ENCODE data around the gene SAC3D1. TPM values are rescaled to one million over a fixed set of nuclear protein-coding genes. Genes with fewer than 3 reads are reported as not detected.

The SAC3D1 gene
- total RNA-seq, 6 donors from 2014 or later = 9.1 to 18.9 (median 14.5) TPM

- WGBS, 2 donors = 81 to 100% methylated on average over 1 to 4 of the region's 4 CpGs
- no peak for ATAC-seq (ENCODE audit: low FRiP score in 2 of 2)
These were observed 25.8 kb downstream of the SAC3D1 start for GRCh38 chr11:65066805-65067291.

GRCh38 chr11:65067446-65067845 lies 26.4 kb downstream of the SAC3D1 start:
- H3K36me3 ChIP-seq = no peaks in the 10 kb centered on the region
- DNase-seq (no peak), ATAC-seq (ENCODE audit: low FRiP score in 2 of 2) (no peak)
- H3K9me3 ChIP-seq = no peaks in the 10 kb centered on the region
- H3K4me1 ChIP-seq = no peaks in the 10 kb centered on the region
- 86 to 100% methylated on average over 4 to 9 of the region's 10 CpGs for WGBS, 2 donors
- TF ChIP-seq POLR2AphosphoS5 (IDR thresholded peaks at IDR 0.05) (no peak), CTCF (IDR thresholded peaks at IDR 0.05) (no peak), POLR2A (IDR thresholded peaks at IDR 0.05) (no peak), EP300 (IDR thresholded peaks at IDR 0.05) (no peak)
- H3K27ac ChIP-seq = no peak overlapping the region
- H3K4me3 ChIP-seq = no peak overlapping the region
- H3K27me3 ChIP-seq = no peaks in the 10 kb centered on the region

More at GRCh38 chr11:65066805-65067291, 25.8 kb downstream of the SAC3D1 start:
- H3K27ac ChIP-seq = no peak overlapping the region
- H3K27me3 ChIP-seq = no peaks in the 10 kb centered on the region
- no peak for DNase-seq
- no peak overlapping the region for H3K4me3 ChIP-seq
- H3K9me3 ChIP-seq = no peaks in the 10 kb centered on the region
- no peaks in the 10 kb centered on the region for H3K36me3 ChIP-seq
- TF ChIP-seq EP300 (IDR thresholded peaks at IDR 0.05) (no peak), POLR2A (IDR thresholded peaks at IDR 0.05) (no peak), CTCF (IDR thresholded peaks at IDR 0.05) (no peak), POLR2AphosphoS5 (IDR thresholded peaks at IDR 0.05) (no peak)
- H3K4me1 ChIP-seq = no peaks in the 10 kb centered on the region

- DNase-seq (no peak), ATAC-seq (ENCODE audit: low FRiP score in 2 of 2) (no peak)
- Histone ChIP-seq H3K4me1 (no peaks in the 10 kb centered on the region), H3K27me3 (no peaks in the 10 kb centered on the region), H3K9me3 (no peaks in the 10 kb centered on the region), H3K4me3 (no peak overlapping the region), H3K27ac (no peak overlapping the region), H3K36me3 (no peaks in the 10 kb centered on the region)
- no peak for TF ChIP-seq EP300 (IDR thresholded peaks at IDR 0.05)
- no peak for TF ChIP-seq CTCF (IDR thresholded peaks at IDR 0.05)
- no peak for TF ChIP-seq POLR2AphosphoS5 (IDR thresholded peaks at IDR 0.05)
- TF ChIP-seq POLR2A (IDR thresholded peaks at IDR 0.05) = no peak
- 37 to 39% methylated on average over 9 of the region's 9 CpGs for WGBS, 2 donors
These were observed 28.2 kb downstream of the SAC3D1 start for GRCh38 chr11:65069217-65069616.

DNA sequence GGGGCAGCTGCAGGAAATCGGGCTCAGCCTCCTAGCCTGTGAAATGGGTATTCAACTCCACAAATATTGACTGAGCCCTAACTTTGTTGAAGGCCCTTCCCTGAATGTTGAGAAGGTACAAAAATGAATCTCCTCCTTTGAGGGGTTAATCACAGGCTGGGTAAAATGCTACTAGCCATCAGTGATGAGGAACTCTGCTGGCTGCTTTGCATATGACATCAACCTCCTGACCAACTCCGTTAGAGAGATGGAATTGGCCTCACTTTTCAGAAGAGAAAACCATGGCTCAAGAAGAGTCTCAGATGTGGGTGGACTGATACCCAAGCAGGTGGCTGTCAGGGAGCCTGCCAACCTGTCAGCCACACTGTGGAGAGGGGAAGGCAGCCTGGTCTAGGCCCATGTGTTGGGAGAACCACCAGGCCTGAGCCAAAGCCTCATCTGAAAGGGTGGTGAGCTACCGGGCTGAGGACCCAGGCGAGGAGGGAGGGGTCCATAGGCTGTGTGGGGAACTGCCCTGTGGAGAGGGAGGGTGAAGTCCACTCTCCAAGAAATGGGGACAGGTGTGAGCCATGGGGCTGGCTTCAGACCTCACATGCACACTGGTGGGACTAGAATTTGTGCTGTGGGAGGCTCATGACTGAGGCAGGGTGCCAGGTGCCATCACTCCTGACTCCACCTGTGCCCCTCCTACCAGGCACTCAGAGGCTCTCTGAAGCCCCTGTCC lies 31.1 kb downstream of the SAC3D1 start:
- 67 to 83% methylated on average over 3 to 4 of the region's 4 CpGs for WGBS, 2 donors
- Histone ChIP-seq H3K27me3 (no peaks in the 10 kb centered on the region), H3K4me1 (no peaks in the 10 kb centered on the region), H3K4me3 (no peak overlapping the region), H3K27ac (no peak overlapping the region), H3K36me3 (no peaks in the 10 kb centered on the region), H3K9me3 (no peaks in the 10 kb centered on the region)
- TF ChIP-seq EP300 (IDR thresholded peaks at IDR 0.05) (no peak), CTCF (IDR thresholded peaks at IDR 0.05) (no peak), POLR2AphosphoS5 (IDR thresholded peaks at IDR 0.05) (no peak), POLR2A (IDR thresholded peaks at IDR 0.05) (no peak)
- DNase-seq (no peak), ATAC-seq (ENCODE audit: low FRiP score in 2 of 2) (no peak)

GRCh38 chr11:65072631-65072966 lies 31.6 kb downstream of the SAC3D1 start:
- Histone ChIP-seq H3K27me3 (no peaks in the 10 kb centered on the region), H3K4me1 (no peaks in the 10 kb centered on the region), H3K4me3 (no peak overlapping the region), H3K9me3 (no peaks in the 10 kb centered on the region), H3K27ac (no peak overlapping the region), H3K36me3 (no peaks in the 10 kb centered on the region)
- DNase-seq (no peak), ATAC-seq (ENCODE audit: low FRiP score in 2 of 2) (no peak)
- TF ChIP-seq EP300 (IDR thresholded peaks at IDR 0.05) = no peak
- TF ChIP-seq CTCF (IDR thresholded peaks at IDR 0.05) = no peak
- no peak for TF ChIP-seq POLR2A (IDR thresholded peaks at IDR 0.05)
- no peak for TF ChIP-seq POLR2AphosphoS5 (IDR thresholded peaks at IDR 0.05)
- WGBS, 2 donors = 78 to 86% methylated on average over 1 of the region's 1 CpG
